MM.1S (cell line): ENCODE measurements around the gene TRAPPC1.

Experiments used
- EZH2phosphoT487 ChIP-seq: fragments of 300-600 bp; sonication (generic); IDR thresholded peaks from 2 replicates; pipeline ENCODE4 v1.6.1; 2018; ENCODE audit warnings: antibody characterized with exemption, low read length
- TF ChIP-seq, protein P1 (sequence below): fragments of 300-600 bp; sonication (generic); IDR thresholded peaks from 2 replicates; pipeline ENCODE4 v1.5.1; 2016; ENCODE audit warnings: antibody characterized with exemption, low read length, mixed read lengths

DNA sequence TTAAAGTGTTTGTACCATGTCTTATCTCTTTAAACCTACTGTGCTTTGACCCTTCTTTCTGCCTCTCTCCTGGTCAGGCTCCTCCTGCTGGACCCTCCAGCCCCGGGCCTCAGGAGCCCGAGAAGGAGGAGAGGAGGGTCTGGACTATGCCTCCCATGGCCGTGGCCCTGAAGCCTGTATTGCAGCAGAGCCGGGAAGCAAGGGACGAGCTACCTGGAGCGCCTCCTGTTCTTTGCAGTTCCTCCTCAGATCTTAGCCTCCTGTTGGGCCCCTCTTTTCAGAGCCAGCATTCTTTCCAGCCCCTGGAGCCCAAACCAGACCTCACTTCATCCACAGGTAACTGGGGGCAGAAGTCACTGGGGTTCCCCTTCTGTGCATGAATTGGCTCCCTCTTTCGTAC, 13.9 kb upstream of the TRAPPC1 start:
- TF ChIP-seq, protein P1, sequence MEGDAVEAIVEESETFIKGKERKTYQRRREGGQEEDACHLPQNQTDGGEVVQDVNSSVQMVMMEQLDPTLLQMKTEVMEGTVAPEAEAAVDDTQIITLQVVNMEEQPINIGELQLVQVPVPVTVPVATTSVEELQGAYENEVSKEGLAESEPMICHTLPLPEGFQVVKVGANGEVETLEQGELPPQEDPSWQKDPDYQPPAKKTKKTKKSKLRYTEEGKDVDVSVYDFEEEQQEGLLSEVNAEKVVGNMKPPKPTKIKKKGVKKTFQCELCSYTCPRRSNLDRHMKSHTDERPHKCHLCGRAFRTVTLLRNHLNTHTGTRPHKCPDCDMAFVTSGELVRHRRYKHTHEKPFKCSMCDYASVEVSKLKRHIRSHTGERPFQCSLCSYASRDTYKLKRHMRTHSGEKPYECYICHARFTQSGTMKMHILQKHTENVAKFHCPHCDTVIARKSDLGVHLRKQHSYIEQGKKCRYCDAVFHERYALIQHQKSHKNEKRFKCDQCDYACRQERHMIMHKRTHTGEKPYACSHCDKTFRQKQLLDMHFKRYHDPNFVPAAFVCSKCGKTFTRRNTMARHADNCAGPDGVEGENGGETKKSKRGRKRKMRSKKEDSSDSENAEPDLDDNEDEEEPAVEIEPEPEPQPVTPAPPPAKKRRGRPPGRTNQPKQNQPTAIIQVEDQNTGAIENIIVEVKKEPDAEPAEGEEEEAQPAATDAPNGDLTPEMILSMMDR: no peak
- no peak for TF ChIP-seq EZH2phosphoT487
